K562 (cell line): ENCODE measurements around the gene IQCM. TPM values are rescaled to one million over a fixed set of nuclear protein-coding genes. Genes with fewer than 3 reads are reported as not detected.

Source experiments
- ATAC-seq: fragments of 200-7000 bp; cut with Tn5 transposase; 3 replicates; pipeline ENCODE4 v1.9.1; 2020; ENCODE audit warnings: moderate library complexity
- BruUV-seq: library from RNA; stranded (reverse); fragments of 400-500 nt; replicated peaks from 2 replicates; lab custom pipeline; 2021; lab: Mats Ljungman, UMichigan
- CTCF ChIA-PET: fragments of 300-600 bp; formaldehyde crosslinking; extraction: SDS; loops from one replicate; lab custom pipeline; 2021; ENCODE audit warnings: low intra/inter-chr PET ratio; lab: Yijun Ruan, JAX
- POLR2A ChIA-PET: fragments of 300-600, 350-650 bp; sonication (Branson Sonifier 250); formaldehyde crosslinking; extraction: SDS; loops from one replicate; lab custom pipeline; 2021; ENCODE audit warnings: antibody characterized with exemption, inconsistent platforms; lab: Yijun Ruan, JAX
- DNase-seq, 4 experiments: peaks; one replicate each; pipeline versions ENCODE4 v3.0.0 to v3.0.0-alpha.2; 2011 to 2018; ENCODE audit warnings: low spot score in 3 of 4, mixed read lengths in 3 of 4; ENCODE audit errors: extremely low read depth in 1 of 4
- FAIRE-seq: peaks from 2 replicates; lab custom pipeline; 2011; peaks lifted over from hg19 to GRCh38; lab: Jason Lieb, UNC
- H2AFZ ChIP-seq: 2 replicates; pipeline ENCODE4 v1.6.0; 2011; ENCODE audit warnings: low read depth, low read length, control low read depth, inconsistent platforms
- H3K27ac ChIP-seq: fragments of 200-600 bp; 3 replicates; pipeline ENCODE4 v1.8.0; 2011; ENCODE audit warnings: low read depth, mild to moderate bottlenecking, control low read depth, inconsistent platforms, low read length, moderate library complexity, mixed read lengths; ENCODE audit errors: extremely low read depth
- H3K27me3 ChIP-seq, 2 experiments: fragments of 300-600 bp in 1 of 2; 2 replicates in 1 of 2; 3 replicates in 1 of 2; pipeline versions ENCODE4 v1.6.0 to v1.8.0; 2011; ENCODE audit warnings: inconsistent platforms in 2 of 2, low read length in 2 of 2, mild to moderate bottlenecking in 1 of 2, mixed read lengths in 1 of 2, moderate library complexity in 1 of 2; ENCODE audit not compliant: control insufficient read depth in 2 of 2, insufficient read depth in 2 of 2
- H3K36me3 ChIP-seq: fragments of 300-600 bp; 3 replicates; pipeline ENCODE4 v1.8.0; 2011; ENCODE audit warnings: mild to moderate bottlenecking, low read length, inconsistent platforms; ENCODE audit not compliant: control insufficient read depth, insufficient read depth
- H3K4me1 ChIP-seq, 2 experiments: fragments of 200-600 bp in 1 of 2; replicated peaks in 1 of 2; 2 replicates in 1 of 2; 3 replicates in 1 of 2; pipeline versions ENCODE4 v1.5.1 to v1.8.0; 2011; ENCODE audit warnings: inconsistent platforms in 2 of 2, low read length in 2 of 2, mild to moderate bottlenecking in 1 of 2, mixed read lengths in 1 of 2, moderate library complexity in 1 of 2; ENCODE audit not compliant: control insufficient read depth in 2 of 2, insufficient read depth in 2 of 2
- H3K4me2 ChIP-seq: 2 replicates; pipeline ENCODE4 v1.6.1; 2011; ENCODE audit warnings: low read length, control low read depth, inconsistent platforms, mixed read lengths; ENCODE audit not compliant: insufficient read depth
- H3K4me3 ChIP-seq: fragments of 200-600 bp; sonication (generic), shearing (Covaris generic); 2 replicates; pipeline ENCODE4 v1.5.1; 2016; ENCODE audit warnings: control low read depth, inconsistent platforms
- H3K79me2 ChIP-seq: fragments of 200-600 bp; 3 replicates; pipeline ENCODE4 v1.8.0; 2011; ENCODE audit warnings: low read length, inconsistent platforms; ENCODE audit not compliant: control insufficient read depth, insufficient read depth
- H3K9ac ChIP-seq, 2 experiments: 2 replicates each; pipeline versions ENCODE4 v1.6.0 to v1.6.1; 2011; ENCODE audit warnings: low read depth in 2 of 2, low read length in 2 of 2, control low read depth in 1 of 2, inconsistent platforms in 1 of 2, mild to moderate bottlenecking in 1 of 2, mixed read lengths in 1 of 2; ENCODE audit not compliant: insufficient read depth in 1 of 2
- H3K9me1 ChIP-seq: one replicate; pipeline ENCODE4 v1.6.0; 2011; ENCODE audit warnings: inconsistent platforms, mild to moderate bottlenecking, low read length, moderate library complexity; ENCODE audit not compliant: control insufficient read depth, insufficient read depth
- H3K9me3 ChIP-seq: replicated peaks from 2 replicates; pipeline ENCODE4 v1.5.1; 2011; ENCODE audit warnings: low read depth, low read length, inconsistent platforms; ENCODE audit not compliant: control insufficient read depth, insufficient read depth
- H4K20me1 ChIP-seq: replicated peaks from 2 replicates; pipeline ENCODE4 v1.6.1; 2011; ENCODE audit warnings: low read length, inconsistent platforms, mixed read lengths; ENCODE audit not compliant: control insufficient read depth, insufficient read depth
- HDAC2 ChIP-seq: fragments of 450-650 bp; IDR thresholded peaks from 2 replicates; pipeline ENCODE4 v1.6.1; 2016; ENCODE audit warnings: mild to moderate bottlenecking
- ZEB2 ChIP-seq: fragments of 450-650 bp; IDR thresholded peaks from 2 replicates; pipeline ENCODE4 v1.6.1; 2016
- ZNF184 ChIP-seq: sonication (generic); formaldehyde crosslinking; IDR thresholded peaks from 2 replicates; pipeline ENCODE4 v1.5.0; 2020; ENCODE audit warnings: missing genetic modification reagents
- WGBS: fragments of 100-300 bp; shearing (Covaris generic); methylation state at CpG from one replicate; pipeline ENCODE4 v1.1.6; 2016; ENCODE audit warnings: low coverage, mixed read lengths; ENCODE audit not compliant: insufficient coverage; ENCODE audit errors: missing lambda C conversion rate; 5-methylcytosine and 5-hydroxymethylcytosine counted together
- in situ Hi-C: fragments of 300-500 bp; cut with MboI; formaldehyde crosslinking; loops from 4 replicates; pipeline ENCODE4 v1.15.0; 2018; ENCODE audit warnings: inconsistent platforms, mixed read lengths
- intact Hi-C: fragments of 100-400 bp; cut with micrococcal nuclease; formaldehyde crosslinking; loops from 2 replicates; pipeline ENCODE4 v1.14.2; 2022
- polyA plus RNA-seq, 8 experiments: library from polyadenylated mRNA; depleted of rRNA in 4 of 8; stranded (reverse) in 5 of 8; unstranded in 3 of 8; fragments of >200 nt; fragmentation: Nextera tagmentation in 2 of 8; fragmentation: Illumina TruSeq in 1 of 8; extraction: Ambion mirVana in 2 of 8; extraction: Trizol in 1 of 8; gene quantifications; 2 replicates each; pipeline versions ENCODE4 v1.2.1 to v1.2.3, GENCODE V29; 2011 to 2014; ENCODE audit warnings: inconsistent platforms in 1 of 8, missing spikeins in 1 of 8
- total RNA-seq, 7 experiments: library from RNA; depleted of rRNA in 6 of 7; stranded (reverse); fragments of >200 nt in 6 of 7; fragmentation: Illumina TruSeq in 2 of 7; extraction: Trizol in 2 of 7; gene quantifications; 2 replicates each; pipeline versions ENCODE4 v1.2.1 to v1.2.3, GENCODE V29; 2011 to 2021; ENCODE audit warnings: low replicate concordance in 1 of 7
- TF ChIP-seq, protein P1 (sequence below): fragments of 250-450 bp; sonication (Bioruptor Pico); IDR thresholded peaks from 2 replicates; pipeline ENCODE4 v1.9.0; 2021; ENCODE audit warnings: mild to moderate bottlenecking, inconsistent platforms
- TF ChIP-seq, protein P2 (sequence below): sonication (generic); formaldehyde crosslinking; IDR thresholded peaks from 2 replicates; pipeline ENCODE4 v1.8.1; 2022; ENCODE audit warnings: missing genetic modification reagents
- TF ChIP-seq, protein P3 (sequence below): fragments of 200-800 bp; sonication (Bioruptor generic); IDR thresholded peaks from 2 replicates; pipeline ENCODE4 v1.6.1; 2017; ENCODE audit warnings: missing genetic modification characterization, missing compliant biosample characterization
- TF ChIP-seq, protein P4 (sequence below): fragments of 450-650 bp; IDR thresholded peaks from 2 replicates; pipeline ENCODE4 v1.7.0; 2016; ENCODE audit warnings: borderline replicate concordance
- TF ChIP-seq, protein P5 (sequence below): sonication (generic); formaldehyde crosslinking; IDR thresholded peaks from 2 replicates; pipeline ENCODE4 v1.8.0; 2023; ENCODE audit warnings: mild to moderate bottlenecking, missing genetic modification reagents
- TF ChIP-seq, protein P6 (sequence below), 2 experiments: fragments of 250-450 bp in 1 of 2; fragments of 450-650 bp in 1 of 2; sonication (Bioruptor Pico) in 1 of 2; IDR thresholded peaks; 2 replicates each; pipeline versions ENCODE4 v1.6.1 to v1.8.0; 2016 to 2021; ENCODE audit warnings: mild to moderate bottlenecking in 2 of 2, moderate library complexity in 2 of 2, missing compliant biosample characterization in 1 of 2, missing genetic modification characterization in 1 of 2

IQCM gene
- total and polyA plus RNA-seq, 9 of the 15 experiments (the other 6 are each of a cell fraction or from before 2014, with no cell fraction given) = not detected

DNA sequence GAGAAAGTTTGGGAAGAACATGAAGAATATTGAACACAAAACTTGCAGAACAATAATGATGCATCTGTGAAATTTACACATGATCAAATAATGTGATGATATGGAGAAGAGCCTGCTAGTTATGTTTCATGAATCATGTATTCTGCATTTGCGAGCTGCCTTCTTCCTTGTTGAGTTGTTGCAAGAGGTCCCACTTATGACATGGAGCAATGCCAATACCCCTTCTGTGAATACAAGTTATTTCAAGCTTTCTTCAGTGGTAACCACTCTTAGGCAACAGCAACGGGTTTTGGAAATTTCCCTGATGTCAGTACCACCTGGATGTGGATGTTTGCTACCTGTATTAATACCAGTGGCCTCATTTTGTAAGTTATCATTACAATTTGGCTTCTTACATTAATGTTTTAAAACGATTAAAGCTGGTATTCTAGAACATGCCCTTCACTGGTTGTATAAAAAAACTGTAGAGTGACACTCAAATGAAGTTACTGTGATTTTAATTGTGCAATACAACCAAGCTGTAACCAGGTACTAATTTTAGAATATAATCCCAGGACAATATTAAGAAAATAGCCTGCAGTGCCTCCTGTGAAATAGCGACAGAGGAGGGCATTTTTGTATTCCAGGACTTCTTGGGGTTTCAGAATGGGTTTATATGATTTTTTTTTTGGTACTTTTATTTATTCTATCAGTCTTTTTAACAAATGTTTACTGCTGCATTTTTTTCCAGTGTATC, 25.3 kb downstream of the IQCM start:
- no peak for FAIRE-seq
- DNase-seq = no peak
- WGBS = 0% methylated on average over 4 of the region's 4 CpGs
- TF ChIP-seq, protein P1, sequence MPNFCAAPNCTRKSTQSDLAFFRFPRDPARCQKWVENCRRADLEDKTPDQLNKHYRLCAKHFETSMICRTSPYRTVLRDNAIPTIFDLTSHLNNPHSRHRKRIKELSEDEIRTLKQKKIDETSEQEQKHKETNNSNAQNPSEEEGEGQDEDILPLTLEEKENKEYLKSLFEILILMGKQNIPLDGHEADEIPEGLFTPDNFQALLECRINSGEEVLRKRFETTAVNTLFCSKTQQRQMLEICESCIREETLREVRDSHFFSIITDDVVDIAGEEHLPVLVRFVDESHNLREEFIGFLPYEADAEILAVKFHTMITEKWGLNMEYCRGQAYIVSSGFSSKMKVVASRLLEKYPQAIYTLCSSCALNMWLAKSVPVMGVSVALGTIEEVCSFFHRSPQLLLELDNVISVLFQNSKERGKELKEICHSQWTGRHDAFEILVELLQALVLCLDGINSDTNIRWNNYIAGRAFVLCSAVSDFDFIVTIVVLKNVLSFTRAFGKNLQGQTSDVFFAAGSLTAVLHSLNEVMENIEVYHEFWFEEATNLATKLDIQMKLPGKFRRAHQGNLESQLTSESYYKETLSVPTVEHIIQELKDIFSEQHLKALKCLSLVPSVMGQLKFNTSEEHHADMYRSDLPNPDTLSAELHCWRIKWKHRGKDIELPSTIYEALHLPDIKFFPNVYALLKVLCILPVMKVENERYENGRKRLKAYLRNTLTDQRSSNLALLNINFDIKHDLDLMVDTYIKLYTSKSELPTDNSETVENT (CRISPR knock-in tag) = no peak
- TF ChIP-seq, protein P2, sequence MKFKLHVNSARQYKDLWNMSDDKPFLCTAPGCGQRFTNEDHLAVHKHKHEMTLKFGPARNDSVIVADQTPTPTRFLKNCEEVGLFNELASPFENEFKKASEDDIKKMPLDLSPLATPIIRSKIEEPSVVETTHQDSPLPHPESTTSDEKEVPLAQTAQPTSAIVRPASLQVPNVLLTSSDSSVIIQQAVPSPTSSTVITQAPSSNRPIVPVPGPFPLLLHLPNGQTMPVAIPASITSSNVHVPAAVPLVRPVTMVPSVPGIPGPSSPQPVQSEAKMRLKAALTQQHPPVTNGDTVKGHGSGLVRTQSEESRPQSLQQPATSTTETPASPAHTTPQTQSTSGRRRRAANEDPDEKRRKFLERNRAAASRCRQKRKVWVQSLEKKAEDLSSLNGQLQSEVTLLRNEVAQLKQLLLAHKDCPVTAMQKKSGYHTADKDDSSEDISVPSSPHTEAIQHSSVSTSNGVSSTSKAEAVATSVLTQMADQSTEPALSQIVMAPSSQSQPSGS = no peak
- TF ChIP-seq, protein P3, sequence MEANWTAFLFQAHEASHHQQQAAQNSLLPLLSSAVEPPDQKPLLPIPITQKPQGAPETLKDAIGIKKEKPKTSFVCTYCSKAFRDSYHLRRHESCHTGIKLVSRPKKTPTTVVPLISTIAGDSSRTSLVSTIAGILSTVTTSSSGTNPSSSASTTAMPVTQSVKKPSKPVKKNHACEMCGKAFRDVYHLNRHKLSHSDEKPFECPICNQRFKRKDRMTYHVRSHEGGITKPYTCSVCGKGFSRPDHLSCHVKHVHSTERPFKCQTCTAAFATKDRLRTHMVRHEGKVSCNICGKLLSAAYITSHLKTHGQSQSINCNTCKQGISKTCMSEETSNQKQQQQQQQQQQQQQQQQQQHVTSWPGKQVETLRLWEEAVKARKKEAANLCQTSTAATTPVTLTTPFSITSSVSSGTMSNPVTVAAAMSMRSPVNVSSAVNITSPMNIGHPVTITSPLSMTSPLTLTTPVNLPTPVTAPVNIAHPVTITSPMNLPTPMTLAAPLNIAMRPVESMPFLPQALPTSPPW (CRISPR knock-in tag) = no peak
- no peak for TF ChIP-seq ZEB2
- TF ChIP-seq, protein P4, sequence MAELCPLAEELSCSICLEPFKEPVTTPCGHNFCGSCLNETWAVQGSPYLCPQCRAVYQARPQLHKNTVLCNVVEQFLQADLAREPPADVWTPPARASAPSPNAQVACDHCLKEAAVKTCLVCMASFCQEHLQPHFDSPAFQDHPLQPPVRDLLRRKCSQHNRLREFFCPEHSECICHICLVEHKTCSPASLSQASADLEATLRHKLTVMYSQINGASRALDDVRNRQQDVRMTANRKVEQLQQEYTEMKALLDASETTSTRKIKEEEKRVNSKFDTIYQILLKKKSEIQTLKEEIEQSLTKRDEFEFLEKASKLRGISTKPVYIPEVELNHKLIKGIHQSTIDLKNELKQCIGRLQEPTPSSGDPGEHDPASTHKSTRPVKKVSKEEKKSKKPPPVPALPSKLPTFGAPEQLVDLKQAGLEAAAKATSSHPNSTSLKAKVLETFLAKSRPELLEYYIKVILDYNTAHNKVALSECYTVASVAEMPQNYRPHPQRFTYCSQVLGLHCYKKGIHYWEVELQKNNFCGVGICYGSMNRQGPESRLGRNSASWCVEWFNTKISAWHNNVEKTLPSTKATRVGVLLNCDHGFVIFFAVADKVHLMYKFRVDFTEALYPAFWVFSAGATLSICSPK = no peak
- no peak for TF ChIP-seq HDAC2
- TF ChIP-seq ZNF184 = no peak
- TF ChIP-seq, protein P5, sequence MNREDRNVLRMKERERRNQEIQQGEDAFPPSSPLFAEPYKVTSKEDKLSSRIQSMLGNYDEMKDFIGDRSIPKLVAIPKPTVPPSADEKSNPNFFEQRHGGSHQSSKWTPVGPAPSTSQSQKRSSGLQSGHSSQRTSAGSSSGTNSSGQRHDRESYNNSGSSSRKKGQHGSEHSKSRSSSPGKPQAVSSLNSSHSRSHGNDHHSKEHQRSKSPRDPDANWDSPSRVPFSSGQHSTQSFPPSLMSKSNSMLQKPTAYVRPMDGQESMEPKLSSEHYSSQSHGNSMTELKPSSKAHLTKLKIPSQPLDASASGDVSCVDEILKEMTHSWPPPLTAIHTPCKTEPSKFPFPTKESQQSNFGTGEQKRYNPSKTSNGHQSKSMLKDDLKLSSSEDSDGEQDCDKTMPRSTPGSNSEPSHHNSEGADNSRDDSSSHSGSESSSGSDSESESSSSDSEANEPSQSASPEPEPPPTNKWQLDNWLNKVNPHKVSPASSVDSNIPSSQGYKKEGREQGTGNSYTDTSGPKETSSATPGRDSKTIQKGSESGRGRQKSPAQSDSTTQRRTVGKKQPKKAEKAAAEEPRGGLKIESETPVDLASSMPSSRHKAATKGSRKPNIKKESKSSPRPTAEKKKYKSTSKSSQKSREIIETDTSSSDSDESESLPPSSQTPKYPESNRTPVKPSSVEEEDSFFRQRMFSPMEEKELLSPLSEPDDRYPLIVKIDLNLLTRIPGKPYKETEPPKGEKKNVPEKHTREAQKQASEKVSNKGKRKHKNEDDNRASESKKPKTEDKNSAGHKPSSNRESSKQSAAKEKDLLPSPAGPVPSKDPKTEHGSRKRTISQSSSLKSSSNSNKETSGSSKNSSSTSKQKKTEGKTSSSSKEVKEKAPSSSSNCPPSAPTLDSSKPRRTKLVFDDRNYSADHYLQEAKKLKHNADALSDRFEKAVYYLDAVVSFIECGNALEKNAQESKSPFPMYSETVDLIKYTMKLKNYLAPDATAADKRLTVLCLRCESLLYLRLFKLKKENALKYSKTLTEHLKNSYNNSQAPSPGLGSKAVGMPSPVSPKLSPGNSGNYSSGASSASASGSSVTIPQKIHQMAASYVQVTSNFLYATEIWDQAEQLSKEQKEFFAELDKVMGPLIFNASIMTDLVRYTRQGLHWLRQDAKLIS = no peak
- TF ChIP-seq, protein P6, sequence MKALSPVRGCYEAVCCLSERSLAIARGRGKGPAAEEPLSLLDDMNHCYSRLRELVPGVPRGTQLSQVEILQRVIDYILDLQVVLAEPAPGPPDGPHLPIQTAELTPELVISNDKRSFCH (CRISPR knock-in tag; IDR thresholded peaks at IDR 0.05) = no peak
- TF ChIP-seq, protein P6 (tag; IDR thresholded peaks at IDR 0.05) = no peak

More for the DNA sequence above, 25.3 kb downstream of the IQCM start:
- ChIA-PET CTCF (no interaction called here), POLR2A (no interaction called here)
- no peak overlapping the region for H3K9ac ChIP-seq
- no peak overlapping the region for H3K4me2 ChIP-seq
- no peaks in the 10 kb centered on the region for H3K79me2 ChIP-seq
- no peak overlapping the region for H3K27ac ChIP-seq
- no peaks in the 10 kb centered on the region for H4K20me1 ChIP-seq
- in situ Hi-C loops (no loop called here), intact Hi-C loops (no loop called here)
- ATAC-seq = no peak
- H2AFZ ChIP-seq = no peak overlapping the region
- H3K36me3 ChIP-seq = no peaks in the 10 kb centered on the region
- H3K4me1 ChIP-seq = no peaks in the 10 kb centered on the region
- BruUV-seq = no TSS peak
- no peaks in the 10 kb centered on the region for H3K9me1 ChIP-seq
- H3K27me3 ChIP-seq = no peaks in the 10 kb centered on the region
- H3K9me3 ChIP-seq = no peaks in the 10 kb centered on the region; the same call in 1 of the 2 replicates
- no peak overlapping the region for H3K4me3 ChIP-seq
